LoVo (cell line): Measurements from ENCODE around the gene SMIM44.
"Not testable (repeated sequence)": the region's sequence is repeated elsewhere in the genome, so short reads cannot be mapped to it uniquely, and the experiment has no call there.

Experiments
- DNase-seq: peaks from one replicate; pipeline ENCODE4 v3.0.0-alpha.2; 2016; ENCODE audit warnings: low spot score

Gene SMIM44

DNA sequence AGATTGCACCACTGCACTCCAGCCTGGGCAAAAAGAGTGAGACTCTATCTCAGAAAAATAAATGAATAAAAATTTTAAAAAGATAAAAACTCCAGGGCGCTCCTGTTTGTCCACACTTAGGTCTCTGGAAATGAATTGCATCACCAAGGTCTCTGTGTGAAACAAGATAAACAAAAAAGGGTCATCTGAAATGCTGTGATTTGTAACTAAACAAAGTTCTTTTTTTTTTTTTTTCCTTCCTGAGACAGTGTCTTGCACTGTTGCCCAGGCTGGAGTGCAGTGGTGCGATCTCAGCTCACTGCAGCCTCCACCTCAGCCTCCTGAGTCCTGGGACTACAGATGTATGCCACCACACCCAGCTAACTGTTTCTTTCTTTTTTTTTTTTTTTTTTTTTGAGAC is 34.4 kb upstream of the SMIM44 start:
- DNase-seq, result no peak

DNA sequence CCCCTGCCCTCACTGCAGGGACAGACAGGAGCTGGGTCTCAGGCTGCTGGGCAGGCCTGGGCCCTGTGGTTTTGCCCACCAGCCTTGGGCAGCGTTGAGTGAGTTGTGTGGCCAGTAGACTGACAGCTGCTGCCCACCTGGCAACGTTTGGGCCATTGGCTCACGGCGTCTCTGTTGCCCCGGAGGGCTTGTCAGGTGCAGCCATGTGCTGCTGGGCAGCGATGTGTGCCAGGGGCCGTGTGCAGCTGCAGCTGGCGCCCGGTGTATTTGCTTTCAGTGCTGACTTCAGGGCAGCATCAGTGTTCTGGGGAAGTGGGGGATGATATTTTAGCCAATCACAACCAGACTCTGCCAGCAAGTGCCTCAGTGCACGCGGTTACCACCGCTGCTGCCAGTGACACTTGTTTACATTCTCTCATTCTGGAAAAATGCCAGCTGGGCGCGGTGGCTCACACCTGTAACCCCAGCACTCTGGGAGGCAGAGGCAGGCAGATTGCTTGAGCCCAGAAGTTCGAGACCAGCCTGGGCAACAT is 33.5 kb upstream of the SMIM44 start:
- no peak for DNase-seq

DNA sequence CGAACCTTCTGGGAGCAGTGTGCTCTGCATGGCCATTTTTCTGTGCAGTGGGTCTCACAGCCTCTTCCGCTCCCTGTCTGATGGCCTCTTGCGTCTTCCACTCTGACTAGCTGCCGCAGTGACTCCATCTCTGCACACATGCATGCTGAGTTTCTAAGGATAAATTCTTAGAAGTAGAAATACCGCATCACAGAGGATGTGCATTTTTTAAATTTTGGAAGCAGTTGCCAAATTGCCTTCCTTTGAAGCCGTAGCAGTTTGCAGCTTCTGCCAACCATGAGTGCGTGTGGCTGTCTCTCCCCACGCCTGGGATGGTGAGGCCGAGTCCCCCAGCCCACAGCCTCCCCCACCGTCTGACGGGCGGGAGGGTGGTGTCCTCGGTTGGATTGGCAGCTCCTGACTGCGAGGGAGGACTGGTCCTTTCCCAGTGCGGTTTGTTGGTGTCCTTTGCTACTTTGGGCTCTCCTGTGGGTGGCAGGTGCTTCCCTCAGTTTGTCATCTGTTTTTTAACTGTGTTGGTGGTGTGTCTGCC is 32.7 kb upstream of the SMIM44 start:
- DNase-seq, result no peak

DNA sequence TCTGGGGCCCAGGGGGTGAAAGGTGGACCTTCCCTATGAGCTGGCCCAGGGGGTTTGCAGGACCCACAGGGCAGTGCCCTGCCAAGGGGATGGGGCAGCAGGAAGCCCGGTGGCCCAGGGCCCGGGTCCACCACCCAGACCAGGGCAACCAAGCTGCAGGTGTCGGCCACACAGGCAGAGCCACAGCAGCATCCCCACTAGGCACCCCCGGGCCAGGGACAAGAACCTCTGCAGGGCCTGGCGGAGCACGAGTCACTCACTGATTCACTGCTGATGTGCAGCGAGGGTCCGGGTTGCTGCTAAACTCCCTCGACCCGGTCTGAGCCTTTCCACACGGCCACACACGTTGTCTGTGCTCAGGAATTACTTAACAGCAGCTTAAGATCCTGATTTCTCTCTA is 31.7 kb upstream of the SMIM44 start:
- no peak for DNase-seq

DNA sequence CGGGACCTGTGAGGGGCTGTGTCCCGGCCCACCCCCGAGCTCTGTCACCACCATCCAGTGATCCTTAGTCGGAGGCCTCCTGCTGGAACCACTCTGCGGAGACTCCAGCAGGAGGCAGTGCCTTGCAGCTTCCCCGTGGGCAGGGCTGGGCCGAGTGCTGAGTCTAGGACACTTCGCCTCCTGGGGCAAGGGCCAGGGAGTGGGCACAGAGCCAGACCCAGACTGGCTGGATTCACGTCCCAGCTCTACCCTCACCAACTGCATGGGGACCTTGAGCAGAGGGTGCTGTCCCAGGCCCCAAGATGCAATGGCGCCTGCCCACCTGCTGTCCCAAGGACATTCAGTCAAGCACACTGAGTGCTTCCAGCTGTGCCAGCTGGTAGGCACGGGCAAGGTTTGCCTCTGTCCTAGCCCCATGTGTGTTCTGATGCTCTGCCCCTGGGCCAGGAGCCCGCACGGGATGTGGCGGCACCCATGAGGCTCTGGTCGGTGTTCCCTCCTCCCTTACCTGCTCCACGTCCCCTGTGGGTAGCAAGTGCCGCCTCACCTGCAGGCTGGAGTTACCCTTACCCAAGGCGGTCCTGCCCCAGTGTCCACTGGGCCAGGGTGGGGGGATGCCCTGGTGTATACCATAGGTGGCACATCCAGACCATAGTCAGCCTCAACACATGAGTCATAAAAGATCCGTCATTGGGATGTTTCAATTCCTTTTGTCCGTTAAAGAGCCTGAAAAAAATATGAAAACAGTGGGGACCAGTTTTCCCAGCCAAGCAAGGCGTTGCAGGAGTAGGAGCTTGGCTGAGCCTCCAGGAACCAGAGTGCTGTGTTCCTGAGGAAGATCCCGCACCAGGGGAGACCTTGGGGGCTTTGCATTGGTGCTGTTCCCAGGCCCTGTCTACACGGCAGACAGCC is 30.2 kb upstream of the SMIM44 start:
- no peak for DNase-seq

DNA sequence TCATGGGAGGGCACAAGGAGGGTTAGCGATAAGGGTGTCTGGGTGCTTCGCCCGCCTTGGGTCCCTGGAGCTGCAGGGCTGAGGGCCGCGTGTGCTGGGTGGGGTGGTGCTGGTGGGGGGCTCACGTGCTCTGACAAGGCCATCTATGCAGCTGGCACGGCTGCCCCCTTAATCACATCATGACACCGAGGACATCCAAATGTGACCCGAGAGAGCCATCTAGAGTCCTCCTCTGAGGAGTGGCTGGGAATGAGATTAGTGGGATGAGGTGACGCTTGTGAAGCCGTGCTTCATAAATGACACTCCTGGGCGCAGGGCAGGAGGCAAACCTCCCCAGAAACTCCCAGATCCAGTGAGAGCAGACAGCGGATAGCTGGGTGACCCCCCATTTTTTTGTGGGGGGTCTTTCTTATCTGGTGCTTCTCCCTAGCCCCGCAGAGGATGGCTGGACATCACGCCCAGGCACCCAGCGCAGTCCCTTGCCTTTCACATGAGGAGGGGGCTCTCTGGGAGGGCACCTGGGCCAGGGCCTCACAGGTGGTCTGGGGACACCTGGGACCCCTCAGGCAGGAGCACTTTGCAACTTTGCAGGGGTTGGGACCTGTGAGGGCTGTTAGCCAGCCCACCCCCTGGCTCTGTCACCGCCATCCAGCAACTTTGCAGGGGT is 29.5 kb upstream of the SMIM44 start:
- no peak for DNase-seq

DNA sequence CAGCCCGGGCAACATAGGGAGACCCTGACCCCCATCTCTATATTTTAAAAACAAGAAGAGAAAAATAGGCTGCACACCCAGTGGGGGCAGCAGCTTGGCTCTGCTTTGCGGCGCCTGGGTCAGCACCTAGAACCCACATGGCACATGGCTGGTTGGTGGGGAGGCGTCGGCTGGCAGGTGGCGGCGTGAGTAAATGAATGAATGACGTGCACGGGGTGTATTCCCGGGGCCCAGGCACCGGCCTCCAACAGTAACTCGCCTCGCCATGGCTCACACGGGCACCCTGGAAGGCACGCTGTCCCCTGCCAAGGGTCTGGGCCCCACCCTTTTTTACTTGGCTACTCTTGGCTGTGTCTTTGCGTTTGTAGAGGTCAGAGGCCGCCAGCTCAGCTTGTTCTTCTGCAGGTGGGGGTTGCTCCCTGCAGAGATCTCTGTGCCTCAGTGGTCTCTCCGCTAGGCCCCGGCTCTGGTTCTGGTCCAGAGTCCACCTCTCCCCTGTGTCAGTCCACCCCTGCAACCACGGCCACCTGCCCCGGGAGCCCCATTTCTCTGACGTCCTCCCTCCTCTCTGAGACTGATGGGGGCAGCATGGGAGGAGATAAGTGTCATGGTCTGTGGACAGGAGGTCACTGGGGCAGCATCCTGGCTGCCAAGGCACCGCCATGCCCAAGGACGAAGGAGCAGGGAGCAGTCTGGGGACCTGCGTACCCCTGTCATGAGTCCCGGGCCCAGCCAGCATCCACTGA is 28.4 kb upstream of the SMIM44 start:
- DNase-seq, result no peak

DNA sequence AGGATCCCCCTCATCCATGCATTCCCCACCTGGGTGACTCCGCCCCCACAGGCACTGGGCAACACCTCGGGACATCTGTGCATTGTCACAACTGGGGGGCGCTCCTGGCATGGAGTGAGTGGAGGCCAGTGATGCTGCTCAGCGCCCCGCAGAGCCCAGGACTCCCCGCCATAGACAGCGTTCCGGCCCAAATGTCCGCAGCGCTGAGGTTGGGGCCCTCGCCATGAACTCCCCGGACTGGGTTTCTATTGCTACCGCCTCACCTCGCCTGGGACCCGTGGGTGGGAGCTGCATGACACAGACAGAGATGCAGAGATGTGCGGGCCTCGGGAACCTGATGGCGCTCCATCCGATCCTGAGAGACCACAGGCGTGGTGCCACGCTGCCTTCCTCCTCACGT is 27.5 kb upstream of the SMIM44 start:
- no peak for DNase-seq

DNA sequence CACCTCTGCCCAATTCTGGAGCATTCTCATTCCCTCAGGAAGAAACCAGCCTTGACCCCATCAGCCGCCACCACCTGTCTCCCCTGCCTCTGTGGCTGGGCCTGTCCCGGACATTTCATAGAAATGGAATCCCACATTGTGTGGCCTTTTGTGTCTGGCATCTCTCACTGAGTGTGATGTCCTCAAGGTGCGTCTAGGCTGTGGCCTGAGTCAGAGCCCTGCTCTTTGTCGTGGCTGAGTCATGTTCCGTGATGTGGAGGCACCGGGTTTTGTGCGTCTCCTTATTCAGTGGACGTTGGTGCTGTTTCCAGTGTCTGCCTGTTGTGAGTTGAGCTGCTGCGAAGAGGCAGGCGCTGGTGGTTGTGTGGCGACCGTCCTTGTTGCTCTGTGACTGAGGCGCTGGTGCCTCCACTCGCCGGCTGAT is 26.3 kb upstream of the SMIM44 start:
- DNase-seq, result no peak

DNA sequence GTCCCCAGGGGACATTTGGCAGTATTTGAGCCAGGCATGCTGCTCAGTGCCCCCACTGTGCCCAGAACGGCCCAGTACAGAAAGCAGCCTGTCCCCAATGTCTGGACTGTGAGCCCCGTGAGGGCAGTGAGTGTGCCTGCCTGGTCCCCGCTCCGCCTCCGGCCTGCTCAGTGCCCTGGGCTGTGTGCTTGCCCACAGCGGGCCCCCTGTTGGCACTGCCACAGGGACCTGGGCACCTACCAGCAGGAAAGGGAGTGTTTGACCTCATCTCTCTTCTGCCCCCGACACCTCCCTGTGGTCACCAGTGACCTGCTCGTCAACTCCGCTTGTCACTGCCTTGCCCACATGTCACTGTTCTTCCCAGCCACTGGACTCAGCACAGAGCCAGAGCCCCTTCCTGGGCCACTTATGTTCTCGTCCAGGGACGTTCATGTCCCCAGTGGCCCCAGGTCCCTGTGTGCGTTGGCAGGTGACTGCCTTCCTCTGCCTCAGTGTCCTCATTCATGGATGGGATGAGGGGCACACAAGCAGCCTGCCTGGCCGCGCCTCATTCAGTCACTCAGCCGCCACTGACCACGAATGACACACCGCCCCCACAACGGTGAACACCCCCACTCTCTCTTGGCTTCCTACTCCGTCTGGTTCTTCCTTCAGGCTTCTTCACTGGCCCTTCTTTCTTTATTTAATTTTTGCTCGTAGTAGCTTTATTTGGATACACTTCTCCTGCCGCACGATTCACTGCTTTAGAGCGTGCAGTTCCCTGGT is 25.7 kb upstream of the SMIM44 start:
- DNase-seq, result no peak

DNA sequence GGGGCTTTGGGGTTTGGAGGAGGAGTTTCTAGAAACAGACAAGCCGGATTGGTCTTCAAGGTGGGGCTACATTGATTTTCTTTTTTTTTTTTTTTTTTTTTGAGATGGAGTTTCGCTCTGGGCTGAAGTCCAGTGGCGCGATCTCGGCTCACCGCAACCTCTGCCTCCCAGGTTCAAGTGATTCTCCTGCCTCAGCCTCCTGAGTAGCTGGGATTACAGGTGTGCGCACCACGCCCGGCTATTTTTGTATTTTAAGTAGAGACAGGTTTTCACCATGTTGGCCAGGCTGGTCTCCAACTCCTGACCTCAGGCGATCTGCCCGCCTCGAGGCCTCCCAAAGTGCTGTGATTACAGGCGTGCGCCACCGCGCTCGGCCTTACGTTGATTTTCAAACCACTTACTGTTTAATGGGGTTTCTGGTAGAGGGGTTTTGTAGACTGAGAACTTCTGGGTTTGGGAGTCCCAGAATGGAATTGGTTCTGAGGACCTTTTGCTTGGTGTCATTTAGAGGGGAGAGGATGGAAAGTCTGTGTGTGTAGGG is 24.9 kb upstream of the SMIM44 start:
- DNase-seq, result not testable (repeated sequence)

DNA sequence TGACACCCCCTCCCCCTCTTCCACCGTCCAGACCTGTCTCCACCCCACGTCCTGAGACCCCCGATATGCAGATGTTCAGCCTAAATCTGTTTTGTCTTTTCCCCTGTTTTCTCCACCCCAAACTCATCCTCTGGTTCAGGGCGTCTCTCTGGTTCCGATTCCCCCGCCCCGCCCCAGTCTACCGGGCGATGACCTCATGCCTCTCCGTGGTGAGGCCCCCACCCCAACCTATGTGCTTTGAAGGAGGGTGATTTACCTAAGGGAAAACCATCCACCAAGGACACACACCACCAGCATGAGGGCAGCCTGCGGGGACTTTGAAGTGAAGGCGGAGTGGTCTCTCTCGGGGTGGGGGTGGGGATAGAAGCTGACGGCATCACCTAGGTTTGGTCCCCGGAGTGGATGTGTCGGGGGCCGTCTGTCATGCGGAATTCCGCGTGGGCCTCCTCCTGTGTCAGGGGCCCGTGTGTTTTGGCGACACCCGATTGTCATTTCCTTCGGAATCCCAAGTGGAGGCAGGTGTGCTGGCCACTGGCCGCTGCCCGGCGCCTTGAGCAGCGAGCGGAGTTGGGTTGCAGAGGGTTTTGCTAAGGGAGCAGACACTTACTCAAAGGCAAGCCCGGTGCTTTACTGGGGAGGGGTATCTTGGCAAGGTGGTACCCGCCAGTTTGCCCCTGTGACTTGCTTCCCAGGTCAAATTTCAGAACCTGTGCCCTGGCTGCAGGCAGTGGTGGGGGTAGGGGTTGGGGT is 24.3 kb upstream of the SMIM44 start:
- no peak for DNase-seq

DNA sequence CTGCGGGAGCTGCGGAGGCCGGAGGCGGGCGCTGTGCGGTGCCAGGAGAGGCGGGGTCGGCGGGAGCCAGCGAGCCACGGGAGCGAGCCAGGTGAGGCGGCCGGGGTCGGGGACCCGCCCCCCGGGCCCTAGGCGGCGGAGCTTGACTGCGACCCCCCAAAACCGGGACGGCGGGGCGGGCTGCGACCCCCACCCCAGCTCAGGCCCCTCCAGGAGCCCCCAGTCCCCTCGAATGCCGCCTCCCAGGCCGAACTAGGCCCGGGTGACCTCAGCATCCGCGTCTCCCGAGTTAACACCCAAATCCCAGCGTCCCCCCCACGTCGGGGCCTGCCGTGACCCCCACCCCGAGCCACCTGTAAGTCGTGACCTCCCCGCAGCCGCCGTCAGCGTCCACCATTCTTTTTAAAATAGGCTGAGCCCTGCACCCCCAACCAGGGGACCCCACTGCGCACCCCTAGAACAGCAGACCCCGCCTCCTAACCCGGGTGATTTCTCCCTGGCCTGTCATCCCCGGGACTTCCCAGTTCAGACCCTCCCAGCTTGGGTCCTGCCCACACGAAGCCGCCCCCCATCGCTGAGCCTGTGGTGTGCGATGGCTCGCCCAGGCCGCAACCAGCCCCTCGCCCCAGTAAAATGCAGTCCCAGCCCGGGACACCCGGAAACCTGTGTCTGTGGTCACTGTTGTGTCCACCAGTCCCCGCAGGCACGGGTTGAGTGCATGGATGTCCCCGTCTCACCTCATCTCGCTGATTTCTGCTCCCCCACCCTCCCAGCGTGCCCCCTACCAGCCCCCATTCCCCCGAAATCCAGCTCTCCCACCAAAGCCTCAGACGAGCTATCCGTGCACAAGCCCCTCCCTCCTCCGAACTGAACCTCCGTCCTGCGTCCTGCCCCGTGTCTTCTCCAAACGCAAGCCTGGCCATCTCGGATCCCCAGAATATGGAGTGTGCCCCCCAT is 23.4 kb upstream of the SMIM44 start:
- no peak for DNase-seq

DNA sequence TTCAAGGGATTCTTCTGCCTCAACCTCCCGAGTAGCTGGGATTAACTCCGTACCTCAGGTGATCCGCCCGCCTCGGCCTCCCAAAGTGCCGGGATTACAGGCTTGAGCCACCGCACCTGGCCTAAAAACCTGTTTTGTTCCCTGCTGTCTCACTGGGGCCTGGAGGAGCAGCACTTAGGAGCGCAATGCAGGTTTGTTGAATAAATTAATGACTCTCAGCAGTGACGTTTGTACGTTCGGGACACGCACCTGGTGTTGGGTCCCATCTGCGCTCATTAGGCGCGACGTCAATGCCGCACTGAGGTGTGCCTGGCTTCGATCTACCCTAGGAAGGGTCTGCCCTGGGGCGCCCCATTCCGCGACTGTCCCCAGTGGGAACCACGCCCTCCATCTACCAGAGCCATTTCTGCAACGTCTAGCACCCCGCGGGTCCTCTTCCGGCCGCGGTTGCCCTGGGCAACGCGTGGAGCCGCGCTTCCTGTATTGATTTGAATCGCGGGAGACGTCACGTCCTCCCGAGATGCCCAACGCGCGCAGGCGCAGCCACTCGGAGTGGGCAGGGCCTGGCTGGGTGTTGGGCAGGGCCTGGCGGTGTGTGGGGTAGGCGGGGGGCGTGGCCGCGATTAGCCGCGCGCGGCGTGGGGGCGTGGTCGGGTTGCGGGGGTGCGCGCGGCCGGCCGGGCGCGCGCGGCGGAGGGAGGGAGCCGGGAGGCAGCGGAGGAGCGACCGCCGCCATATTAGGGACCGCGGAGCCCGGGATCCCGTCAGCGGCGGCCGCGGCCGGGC is 22.6 kb upstream of the SMIM44 start, which contains the start of gene FZR1:
TSS of gene FZR1 (plus strand) at position 714 of the 786 bp plus-strand sequence. CDS start 16,679 bp downstream, outside the sequence.
- peak; percentile 97 for DNase-seq

DNA sequence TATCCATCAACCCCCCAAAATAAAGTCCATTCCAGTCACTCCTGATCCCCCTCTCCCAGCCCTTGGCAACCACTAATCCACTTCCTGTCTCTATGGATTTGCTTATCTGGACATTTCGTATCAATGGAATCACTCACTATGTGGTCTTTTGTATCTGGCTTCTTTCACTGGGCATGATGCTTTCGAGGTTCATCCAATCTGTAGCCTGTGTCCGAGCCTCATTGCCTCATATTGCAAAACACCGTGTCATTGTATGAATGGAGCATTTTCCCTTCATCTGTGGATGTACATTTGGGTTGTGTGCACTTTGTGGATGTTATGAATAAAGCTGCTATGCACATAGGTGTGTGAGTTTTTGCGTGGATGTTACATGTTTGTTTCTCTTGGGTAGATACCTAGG is 21.5 kb upstream of the SMIM44 start:
- no peak for DNase-seq

DNA sequence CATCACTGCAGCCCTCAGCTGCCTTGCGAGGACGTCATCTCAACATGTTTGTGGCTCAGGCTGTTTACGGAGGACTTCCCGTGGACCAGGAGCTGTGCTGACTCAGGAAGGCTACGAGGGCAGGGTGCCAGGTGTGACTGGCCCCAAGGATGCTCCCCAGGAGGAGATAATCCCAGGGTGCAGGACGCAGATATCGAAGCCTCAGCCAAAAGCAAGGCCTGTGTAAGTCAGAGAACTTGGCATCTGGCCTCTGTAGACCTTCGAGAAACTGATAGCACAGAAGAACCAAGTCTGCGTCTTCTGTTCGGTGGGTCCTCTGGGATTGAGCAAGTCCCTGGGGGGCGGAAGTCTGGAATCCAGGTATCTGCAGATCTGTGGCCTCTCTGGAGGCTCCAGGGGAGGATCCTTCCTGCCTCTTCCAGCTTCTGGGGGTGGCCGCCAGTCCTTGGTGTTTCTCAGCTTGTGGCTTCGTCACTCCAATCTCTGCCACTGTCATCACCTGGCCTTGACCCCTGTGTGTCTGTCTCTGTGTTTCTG is 19.9 kb upstream of the SMIM44 start:
- DNase-seq, result no peak

DNA sequence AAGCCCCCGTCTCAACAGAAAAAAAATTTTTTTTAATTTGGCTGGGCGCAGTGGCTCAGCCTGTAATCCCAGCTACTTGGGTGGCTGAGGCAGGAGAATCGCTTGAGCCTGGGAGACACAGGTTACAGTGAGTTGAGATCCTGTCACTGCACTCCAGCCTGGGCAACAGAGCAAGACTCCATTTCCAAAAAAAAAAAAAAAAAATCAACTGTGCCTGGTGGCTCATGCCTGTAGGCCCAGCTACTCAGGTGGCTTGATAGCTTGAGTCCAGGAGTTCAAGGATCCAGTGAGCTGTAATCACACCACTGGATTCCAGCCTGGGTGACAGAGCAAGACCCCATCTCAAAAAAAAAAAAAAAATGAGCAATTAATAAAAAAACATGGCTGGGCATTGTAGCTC is 18.5 kb upstream of the SMIM44 start:
- DNase-seq, result no peak
